IMR-90 (cell line): Measurements from ENCODE around the gene CCND1. TPM values are rescaled to one million over a fixed set of nuclear protein-coding genes. Genes with fewer than 3 reads are reported as not detected.

Experiments used
- ATAC-seq: fragments of 200-7000 bp; cut with Tn5 transposase; 2 replicates; pipeline ENCODE4 v1.9.1; 2020; ENCODE audit warnings: low read depth, mild to moderate bottlenecking, moderate library complexity
- BruUV-seq: library from RNA; stranded (reverse); fragments of 400-500 nt; replicated peaks from 2 replicates; lab custom pipeline; 2021; lab: Mats Ljungman, UMichigan
- CTCF ChIA-PET: fragments of 300-600 bp; formaldehyde crosslinking; extraction: SDS; loops from one replicate; lab custom pipeline; 2021; ENCODE audit warnings: antibody characterized with exemption; lab: Yijun Ruan, JAX
- POLR2A ChIA-PET: fragments of 300-600 bp; sonication (Branson Sonifier 250); formaldehyde crosslinking; loops from one replicate; lab custom pipeline; 2022; ENCODE audit warnings: antibody characterized with exemption; ENCODE audit not compliant: unreplicated experiment; lab: Charles Lee
- DNase-seq: peaks from one replicate; pipeline ENCODE4 v3.0.0; 2013
- H2AFZ ChIP-seq: replicated peaks from 2 replicates; pipeline ENCODE3; 2013; ENCODE audit warnings: low read length, mild to moderate bottlenecking; ENCODE audit not compliant: poor library complexity
- H2AK5ac ChIP-seq: 2 replicates; pipeline ENCODE4 v1.6.1; 2013; ENCODE audit warnings: low read depth, low read length, inconsistent platforms
- H2AK9ac ChIP-seq: replicated peaks from 2 replicates; pipeline ENCODE3; 2013; ENCODE audit warnings: mild to moderate bottlenecking, low read depth, low read length, moderate library complexity; ENCODE audit not compliant: poor library complexity
- H2BK120ac ChIP-seq: 2 replicates; pipeline ENCODE4 v1.6.1; 2013; ENCODE audit warnings: low read depth, low read length, inconsistent platforms
- H2BK15ac ChIP-seq: 3 replicates; pipeline ENCODE4 v1.6.1; 2013; ENCODE audit warnings: low read depth, low read length, inconsistent platforms
- H2BK20ac ChIP-seq: 2 replicates; pipeline ENCODE4 v1.6.1; 2013; ENCODE audit warnings: low read depth, mild to moderate bottlenecking, inconsistent platforms, low read length, moderate library complexity
- H2BK5ac ChIP-seq: 2 replicates; pipeline ENCODE4 v1.6.1; 2013; ENCODE audit warnings: mild to moderate bottlenecking, low read depth, low read length, inconsistent platforms; ENCODE audit not compliant: poor library complexity, severe bottlenecking
- H3K14ac ChIP-seq: replicated peaks from 2 replicates; pipeline ENCODE4 v1.6.1; 2013; ENCODE audit warnings: low read depth, low read length, inconsistent platforms
- H3K18ac ChIP-seq: 2 replicates; pipeline ENCODE4 v1.6.1; 2013; ENCODE audit warnings: low read depth, low read length, control low read depth
- H3K23ac ChIP-seq: 2 replicates; pipeline ENCODE4 v1.6.1; 2013; ENCODE audit warnings: low read depth, low read length, inconsistent platforms
- H3K27ac ChIP-seq: 2 replicates; pipeline ENCODE4 v1.5.1; 2013; ENCODE audit warnings: mild to moderate bottlenecking, control low read depth, low read length; ENCODE audit not compliant: insufficient read depth
- H3K27me3 ChIP-seq: 2 replicates; pipeline ENCODE4 v1.6.1; 2013; ENCODE audit warnings: low read length; ENCODE audit not compliant: control insufficient read depth, insufficient read depth
- H3K36me3 ChIP-seq: 2 replicates; pipeline ENCODE4 v1.6.1; 2013; ENCODE audit warnings: low read length, mixed read lengths; ENCODE audit not compliant: control insufficient read depth, insufficient read depth
- H3K4ac ChIP-seq: 2 replicates; pipeline ENCODE4 v1.6.1; 2013; ENCODE audit warnings: low read depth, low read length, inconsistent platforms
- H3K4me1 ChIP-seq: 2 replicates; pipeline ENCODE4 v1.6.1; 2013; ENCODE audit warnings: low read length, mixed read lengths; ENCODE audit not compliant: control insufficient read depth, insufficient read depth
- H3K4me2 ChIP-seq: 2 replicates; pipeline ENCODE4 v1.6.1; 2013; ENCODE audit warnings: low read depth, mild to moderate bottlenecking, control low read depth, low read length, moderate library complexity
- H3K4me3 ChIP-seq: 2 replicates; pipeline ENCODE4 v1.5.1; 2013; ENCODE audit warnings: low read depth, mild to moderate bottlenecking, control low read depth, low read length, moderate library complexity; ENCODE audit not compliant: insufficient read depth
- H3K56ac ChIP-seq: 2 replicates; pipeline ENCODE4 v1.6.1; 2013; ENCODE audit warnings: low read length, inconsistent platforms; ENCODE audit not compliant: insufficient read depth; ENCODE audit errors: extremely low read depth
- H3K79me1 ChIP-seq, 2 experiments: 2 replicates each; pipeline ENCODE4 v1.6.1; 2013; ENCODE audit warnings: low read length in 2 of 2, inconsistent platforms in 1 of 2, low read depth in 1 of 2
- H3K9ac ChIP-seq: 2 replicates; pipeline ENCODE4 v1.6.1; 2013; ENCODE audit warnings: low read depth, low read length, control low read depth
- H3K9me1 ChIP-seq: 2 replicates; pipeline ENCODE4 v1.6.1; 2013; ENCODE audit warnings: low read length, inconsistent platforms; ENCODE audit not compliant: insufficient read depth
- H3K9me3 ChIP-seq: 2 replicates; pipeline ENCODE4 v1.6.1; 2013; ENCODE audit warnings: low read length; ENCODE audit not compliant: control insufficient read depth, insufficient read depth
- H4K20me1 ChIP-seq: 2 replicates; pipeline ENCODE4 v1.6.1; 2013; ENCODE audit warnings: low read length, inconsistent platforms; ENCODE audit not compliant: insufficient read depth
- H4K5ac ChIP-seq: 2 replicates; pipeline ENCODE4 v1.6.1; 2013; ENCODE audit warnings: mild to moderate bottlenecking, low read depth, low read length, control low read depth
- H4K8ac ChIP-seq, 2 experiments: 2 replicates each; pipeline ENCODE4 v1.6.1; 2013; ENCODE audit warnings: low read depth in 2 of 2, low read length in 2 of 2, control low read depth in 1 of 2, inconsistent platforms in 1 of 2
- H4K91ac ChIP-seq: 2 replicates; pipeline ENCODE4 v1.6.1; 2013; ENCODE audit warnings: low read depth, low read length, inconsistent platforms; ENCODE audit not compliant: insufficient read depth
- CEBPB ChIP-seq: IDR thresholded peaks from 2 replicates; pipeline ENCODE4 v1.6.1; 2012; ENCODE audit warnings: low read depth, low read length, improper control_type of control experiment
- CHD1 ChIP-seq: IDR thresholded peaks from 2 replicates; pipeline ENCODE4 v1.6.1; 2012; ENCODE audit warnings: low read depth, low read length, improper control_type of control experiment
- FOS ChIP-seq: fragments of 150-350 bp; IDR thresholded peaks from 2 replicates; pipeline ENCODE4 v1.6.1; 2016; ENCODE audit warnings: low read depth, low read length
- RFX5 ChIP-seq: IDR thresholded peaks from 2 replicates; pipeline ENCODE4 v1.8.0; 2012; ENCODE audit warnings: low read depth, mild to moderate bottlenecking, low read length, moderate library complexity
- whole genome bisulfite sequencing, 2 experiments: methylation state at CpG; one replicate each; pipeline versions ENCODE4 v1.1.5 to v1.1.7; 2013; ENCODE audit warnings: missing lambda C conversion rate in 2 of 2; ENCODE audit not compliant: insufficient read length in 1 of 2; ENCODE audit errors: extremely low coverage in 2 of 2; 5-methylcytosine and 5-hydroxymethylcytosine counted together
- dilution Hi-C: fragments of 300-500 bp; cut with HindIII; formaldehyde crosslinking; loops from one replicate; pipeline ENCODE4 v1.14.3; 2018; ENCODE audit warnings: low sequenced_read_pairs; ENCODE audit not compliant: unreplicated experiment
- in situ Hi-C: fragments of 300-500 bp; cut with MboI; formaldehyde crosslinking; loops from 3 replicates; pipeline ENCODE4 v1.14.3; 2019; ENCODE audit warnings: low sequenced_read_pairs, inconsistent platforms, mixed read lengths
- intact Hi-C: fragments of 100-400 bp; cut with micrococcal nuclease; formaldehyde crosslinking; loops from 2 replicates; pipeline ENCODE4 v1.10.0; 2022
- polyA plus RNA-seq, 3 experiments: library from polyadenylated mRNA; depleted of rRNA; stranded (reverse); fragments of >200 nt; gene quantifications; 2 replicates each; pipeline ENCODE4 v1.2.3, GENCODE V29; 2012; ENCODE audit warnings: low replicate concordance in 1 of 3
- total RNA-seq: library from RNA; depleted of rRNA; stranded (reverse); fragments of >200 nt; gene quantifications from 2 replicates; pipeline ENCODE4 v1.2.3, GENCODE V29; 2012
- TF ChIP-seq, protein P1 (sequence below): conservative IDR thresholded peaks from 2 replicates; pipeline ENCODE4 v1.5.1; 2012; ENCODE audit warnings: mild to moderate bottlenecking, low read depth, low read length, improper control_type of control experiment
- TF ChIP-seq, protein P2 (sequence below): fragments of 150-350 bp; IDR thresholded peaks from 2 replicates; pipeline ENCODE4 v1.6.1; 2016; ENCODE audit warnings: low read depth, mild to moderate bottlenecking, low read length, moderate library complexity, borderline replicate concordance

CCND1 gene
- total and polyA plus RNA-seq, 2 of the 4 experiments (the other 2 are of a cell fraction), result 481 to 748 TPM

DNA sequence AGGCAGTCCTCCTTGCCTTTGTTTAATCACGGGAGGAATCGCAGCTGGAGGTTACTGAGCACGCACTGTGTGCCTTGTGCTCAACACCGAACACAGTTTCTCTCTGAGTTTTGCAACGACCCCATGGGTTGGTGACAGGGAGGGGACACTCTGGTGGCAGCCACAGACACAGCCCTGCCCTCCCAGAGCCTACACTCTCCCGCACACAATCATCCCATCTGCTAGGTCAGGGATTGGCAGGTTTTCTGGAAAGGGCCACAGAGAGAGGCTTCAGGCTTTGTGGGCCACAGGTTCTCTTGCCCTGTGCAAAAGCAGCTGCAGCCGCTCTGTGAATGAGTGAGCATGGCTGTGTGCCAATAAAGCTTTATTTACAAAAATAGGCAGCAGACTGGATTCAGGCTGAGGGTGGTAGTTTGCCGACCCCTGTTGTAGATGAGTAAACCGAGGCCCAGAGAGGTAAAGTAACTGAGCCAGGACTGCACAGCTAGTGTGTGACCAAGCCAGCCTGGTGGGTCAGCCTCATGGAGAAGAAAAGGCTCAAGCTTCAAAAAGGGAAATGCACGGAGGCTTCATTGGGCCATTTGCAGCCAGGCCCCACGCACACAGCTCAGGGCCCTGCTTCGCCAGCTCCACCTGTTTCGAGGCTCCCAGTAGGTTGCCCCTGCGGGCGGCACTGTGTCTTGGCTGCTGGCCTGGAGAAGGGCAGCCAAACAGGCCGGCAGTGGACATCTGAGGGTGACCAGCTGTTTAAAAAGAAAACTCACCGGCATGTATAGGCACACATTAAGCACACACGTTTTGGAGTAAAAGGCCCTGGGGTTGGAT is 17.9 kb downstream of the CCND1 start:
- Histone ChIP-seq H3K4me1 (peaks cover 13% of the 10 kb centered on the region; the same call in 1 of the 2 replicates), H3K4me3 (no peak overlapping the region), H3K4me2 (no peak overlapping the region), H3K27ac (no peak overlapping the region), H2BK120ac (no peak overlapping the region), H2AK5ac (no peak overlapping the region), H3K9ac (no peak overlapping the region), H3K56ac (no peak overlapping the region), H4K8ac (no peak overlapping the region), H3K36me3 (peaks cover 17% of the 10 kb centered on the region; the same call in 1 of the 2 replicates), H3K9me1 (no peaks in the 10 kb centered on the region), H2BK5ac (no peak overlapping the region), H2AFZ (no peak overlapping the region), H3K79me1 (peaks cover 0 to under 1% of the 10 kb centered on the region in 2 experiments; a peak in 1 of 4 replicates), H4K91ac (no peak overlapping the region), H4K20me1 (peaks cover 25% of the 10 kb centered on the region), H4K5ac (no peak overlapping the region), H2BK15ac (no peak overlapping the region), H3K4ac (no peak overlapping the region), H2AK9ac (no peak overlapping the region), H2BK20ac (no peak overlapping the region), H3K27me3 (no peaks in the 10 kb centered on the region), H3K23ac (no peak overlapping the region), H3K14ac (no peak overlapping the region), H3K9me3 (no peaks in the 10 kb centered on the region), H3K18ac (no peak overlapping the region)
- ATAC-seq, result no peak
- peak; percentile 23 for DNase-seq
- in situ Hi-C loops (loop anchor here (25.0 kb wide), 2 partner anchors 722 to 1047 kb away; no protein-coding TSS in a partner anchor), dilution Hi-C loops (no loop called here), intact Hi-C loops (no loop called here)
- ChIA-PET CTCF (interaction anchor here (1.3 kb wide), 1 partner anchor 11 kb away, joined by 6 read pairs; no protein-coding TSS in a partner anchor), POLR2A (no interaction called here)
- no peak for TF ChIP-seq CHD1
- no peak for TF ChIP-seq CEBPB
- TF ChIP-seq, protein P1, sequence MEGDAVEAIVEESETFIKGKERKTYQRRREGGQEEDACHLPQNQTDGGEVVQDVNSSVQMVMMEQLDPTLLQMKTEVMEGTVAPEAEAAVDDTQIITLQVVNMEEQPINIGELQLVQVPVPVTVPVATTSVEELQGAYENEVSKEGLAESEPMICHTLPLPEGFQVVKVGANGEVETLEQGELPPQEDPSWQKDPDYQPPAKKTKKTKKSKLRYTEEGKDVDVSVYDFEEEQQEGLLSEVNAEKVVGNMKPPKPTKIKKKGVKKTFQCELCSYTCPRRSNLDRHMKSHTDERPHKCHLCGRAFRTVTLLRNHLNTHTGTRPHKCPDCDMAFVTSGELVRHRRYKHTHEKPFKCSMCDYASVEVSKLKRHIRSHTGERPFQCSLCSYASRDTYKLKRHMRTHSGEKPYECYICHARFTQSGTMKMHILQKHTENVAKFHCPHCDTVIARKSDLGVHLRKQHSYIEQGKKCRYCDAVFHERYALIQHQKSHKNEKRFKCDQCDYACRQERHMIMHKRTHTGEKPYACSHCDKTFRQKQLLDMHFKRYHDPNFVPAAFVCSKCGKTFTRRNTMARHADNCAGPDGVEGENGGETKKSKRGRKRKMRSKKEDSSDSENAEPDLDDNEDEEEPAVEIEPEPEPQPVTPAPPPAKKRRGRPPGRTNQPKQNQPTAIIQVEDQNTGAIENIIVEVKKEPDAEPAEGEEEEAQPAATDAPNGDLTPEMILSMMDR, result no peak
- TF ChIP-seq, protein P2, sequence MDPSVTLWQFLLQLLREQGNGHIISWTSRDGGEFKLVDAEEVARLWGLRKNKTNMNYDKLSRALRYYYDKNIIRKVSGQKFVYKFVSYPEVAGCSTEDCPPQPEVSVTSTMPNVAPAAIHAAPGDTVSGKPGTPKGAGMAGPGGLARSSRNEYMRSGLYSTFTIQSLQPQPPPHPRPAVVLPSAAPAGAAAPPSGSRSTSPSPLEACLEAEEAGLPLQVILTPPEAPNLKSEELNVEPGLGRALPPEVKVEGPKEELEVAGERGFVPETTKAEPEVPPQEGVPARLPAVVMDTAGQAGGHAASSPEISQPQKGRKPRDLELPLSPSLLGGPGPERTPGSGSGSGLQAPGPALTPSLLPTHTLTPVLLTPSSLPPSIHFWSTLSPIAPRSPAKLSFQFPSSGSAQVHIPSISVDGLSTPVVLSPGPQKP, result no peak
- no peak for TF ChIP-seq RFX5
- no peak for TF ChIP-seq FOS
- BruUV-seq, result no TSS peak
- WGBS, 2 experiments, result 68% methylated on average over 9 of the region's 18 CpGs; no CpG with 5 or more reads in 1 of the 2 experiments
